Keratinocyte (primary cell): ENCODE measurements around the gene SLAIN1.

ENCODE experiments used
- CTCF ChIP-seq, 3 experiments: IDR thresholded peaks in 1 of 3; conservative IDR thresholded peaks in 1 of 3; optimal IDR thresholded peaks in 1 of 3; 2 replicates in 2 of 3; 3 replicates in 1 of 3; pipeline versions ENCODE3 to v1.5.1; 2011; ENCODE audit warnings: low read length in 3 of 3, mild to moderate bottlenecking in 3 of 3, moderate library complexity in 2 of 3, control low read depth in 1 of 3, inconsistent platforms in 1 of 3; ENCODE audit not compliant: insufficient read depth in 2 of 3; ENCODE audit errors: extremely low read depth in 1 of 3
- EZH2 ChIP-seq: IDR thresholded peaks from one replicate; pipeline ENCODE4 v1.6.1; 2012; ENCODE audit warnings: inconsistent platforms, mild to moderate bottlenecking, low read length, moderate library complexity

DNA sequence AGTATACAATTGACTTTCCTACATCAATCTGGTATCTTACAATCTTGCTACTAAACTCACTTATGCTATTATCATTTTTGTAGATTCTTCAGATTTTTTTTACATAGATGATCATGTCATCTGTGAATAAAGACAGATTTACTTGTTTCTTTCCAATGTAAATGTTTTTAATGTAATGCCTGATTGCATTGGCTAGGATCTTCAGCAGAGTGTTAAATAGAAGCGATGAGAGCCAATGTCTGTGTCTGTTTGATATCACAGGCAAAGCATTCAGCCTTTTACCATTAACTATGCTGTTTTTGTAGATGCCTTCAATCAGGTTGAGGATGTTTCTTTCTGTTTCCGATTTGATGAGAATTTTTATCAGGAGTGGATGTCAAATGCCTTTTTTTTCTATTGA lies 19.2 kb downstream of the SLAIN1 start:
- TF ChIP-seq CTCF (optimal IDR thresholded peaks at IDR 0.05 in 1 of 3, IDR thresholded peaks at IDR 0.05 in 1 of 3, conservative IDR thresholded peaks at IDR 0.05 in 1 of 3; ENCODE audit: extremely low read depth in 1 of 3, insufficient read depth in 2 of 3, low read length in 3 of 3) (no peak), EZH2 (no peak)
